Tibial nerve (tissue), 4 donors: Measurements from ENCODE around the gene PEAK3. TPM values are rescaled to one million over a fixed set of nuclear protein-coding genes. Genes with fewer than 3 reads are reported as not detected.

Experiments used
- DNase-seq, 2 donors: peaks; one replicate each; pipeline ENCODE4 v3.0.0-alpha.2; 2019; ENCODE audit warnings: low spot score in 2 of 2
- H3K27ac ChIP-seq, 4 donors: fragments of 200-600 bp; sonication (generic) in 3 of 4; one replicate each; pipeline ENCODE4 v1.5.1; 2017 to 2019; ENCODE audit warnings: mild to moderate bottlenecking in 1 of 4
- H3K27me3 ChIP-seq, 2 donors: fragments of 200-600 bp; sonication (generic) in 1 of 2; one replicate each; pipeline versions ENCODE4 v1.5.1 to v1.6.0; 2017 to 2019
- H3K36me3 ChIP-seq, 3 donors: fragments of 200-600 bp; sonication (generic); one replicate each; pipeline ENCODE4 v1.5.1; 2018 to 2019
- H3K4me1 ChIP-seq, 4 donors: fragments of 200-600 bp; sonication (generic) in 3 of 4; one replicate each; pipeline ENCODE4 v1.5.1; 2017 to 2019
- H3K4me3 ChIP-seq, 4 donors: fragments of 200-600 bp; sonication (generic) in 3 of 4; one replicate each; pipeline ENCODE4 v1.5.1; 2017 to 2019; ENCODE audit warnings: mild to moderate bottlenecking in 1 of 4, moderate library complexity in 1 of 4
- H3K9me3 ChIP-seq, 4 donors: fragments of 200-600 bp; sonication (generic) in 3 of 4; one replicate each; pipeline ENCODE4 v1.5.1; 2017 to 2019
- EP300 ChIP-seq, 2 donors: sonication (generic); formaldehyde crosslinking; IDR thresholded peaks; one replicate each; pipeline ENCODE4 v1.6.1; 2017; ENCODE audit warnings: antibody characterized with exemption in 2 of 2, mild to moderate bottlenecking in 1 of 2
- POLR2A ChIP-seq, 2 donors: fragments of 450-650 bp; IDR thresholded peaks; one replicate each; pipeline ENCODE4 v1.6.1; 2017; ENCODE audit warnings: antibody characterized with exemption in 2 of 2, mild to moderate bottlenecking in 2 of 2, moderate library complexity in 2 of 2
- WGBS, 2 donors: methylation state at CpG; one replicate each; pipeline ENCODE4 v1.1.5; 2018; 5-methylcytosine and 5-hydroxymethylcytosine counted together
- total RNA-seq, 4 donors: library from RNA; depleted of rRNA; stranded (reverse); fragments of >200 nt; gene quantifications; one replicate each; pipeline ENCODE4 v1.1.0, GENCODE V29; 2016
- TF ChIP-seq, protein P1 (sequence below), 5 experiments: fragments of 200-600 bp in 3 of 5; fragments of 450-650 bp in 2 of 5; sonication (generic) in 3 of 5; IDR thresholded peaks; one replicate each; pipeline ENCODE4 v1.5.1; 2016 to 2019; ENCODE audit warnings: antibody characterized with exemption in 5 of 5, mild to moderate bottlenecking in 3 of 5, moderate library complexity in 2 of 5

Gene PEAK3
- total RNA-seq, 4 donors from 2014 or later: 0.42 to 4.2 (median 2.2) TPM

GRCh38 chr19:2237869-2238153, 44.2 kb downstream of the PEAK3 start:
- H3K9me3 ChIP-seq: no peaks in the 10 kb centered on the region
- no peaks in the 10 kb centered on the region for H3K27me3 ChIP-seq
- H3K4me1 ChIP-seq: peaks cover 0 to 83% (median 66%) of the 10 kb centered on the region in 4 donors
- H3K36me3 ChIP-seq: peaks cover 0 to 15% (median 0%) of the 10 kb centered on the region in 3 donors
- 77 to 82% methylated on average over 6 of the region's 6 CpGs for WGBS, 2 donors
- no peak for DNase-seq
- TF ChIP-seq EP300 (IDR thresholded peaks at IDR 0.05): no peak
- TF ChIP-seq, protein P1, sequence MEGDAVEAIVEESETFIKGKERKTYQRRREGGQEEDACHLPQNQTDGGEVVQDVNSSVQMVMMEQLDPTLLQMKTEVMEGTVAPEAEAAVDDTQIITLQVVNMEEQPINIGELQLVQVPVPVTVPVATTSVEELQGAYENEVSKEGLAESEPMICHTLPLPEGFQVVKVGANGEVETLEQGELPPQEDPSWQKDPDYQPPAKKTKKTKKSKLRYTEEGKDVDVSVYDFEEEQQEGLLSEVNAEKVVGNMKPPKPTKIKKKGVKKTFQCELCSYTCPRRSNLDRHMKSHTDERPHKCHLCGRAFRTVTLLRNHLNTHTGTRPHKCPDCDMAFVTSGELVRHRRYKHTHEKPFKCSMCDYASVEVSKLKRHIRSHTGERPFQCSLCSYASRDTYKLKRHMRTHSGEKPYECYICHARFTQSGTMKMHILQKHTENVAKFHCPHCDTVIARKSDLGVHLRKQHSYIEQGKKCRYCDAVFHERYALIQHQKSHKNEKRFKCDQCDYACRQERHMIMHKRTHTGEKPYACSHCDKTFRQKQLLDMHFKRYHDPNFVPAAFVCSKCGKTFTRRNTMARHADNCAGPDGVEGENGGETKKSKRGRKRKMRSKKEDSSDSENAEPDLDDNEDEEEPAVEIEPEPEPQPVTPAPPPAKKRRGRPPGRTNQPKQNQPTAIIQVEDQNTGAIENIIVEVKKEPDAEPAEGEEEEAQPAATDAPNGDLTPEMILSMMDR (IDR thresholded peaks at IDR 0.05): no peak
- TF ChIP-seq POLR2A (IDR thresholded peaks at IDR 0.05): no peak
- peak overlapping the region in 3 of 4 donors; percentile 90 to 95 (median 94) for H3K4me3 ChIP-seq
- H3K27ac ChIP-seq: peak overlapping the region in 2 of 4 donors; percentile 98 to 99

- peak overlapping the region; percentile 72 to 95 (median 92) for H3K4me3 ChIP-seq
- H3K27ac ChIP-seq: peak overlapping the region; percentile 93 to 99 (median 98)
- H3K4me1 ChIP-seq: peaks cover 0 to 83% (median 65%) of the 10 kb centered on the region in 4 donors
- no peak for DNase-seq
- WGBS, 2 donors: 45 to 59% methylated on average over 30 to 38 of the region's 43 CpGs
- peaks cover 0 to 19% (median 0%) of the 10 kb centered on the region in 3 donors for H3K36me3 ChIP-seq
- no peaks in the 10 kb centered on the region for H3K27me3 ChIP-seq
- TF ChIP-seq, protein P1 (IDR thresholded peaks at IDR 0.05): no peak
- TF ChIP-seq POLR2A (IDR thresholded peaks at IDR 0.05): no peak
- no peaks in the 10 kb centered on the region for H3K9me3 ChIP-seq
Observed at GRCh38 chr19:2237051-2237868, 44.7 kb downstream of the PEAK3 start.

DNA sequence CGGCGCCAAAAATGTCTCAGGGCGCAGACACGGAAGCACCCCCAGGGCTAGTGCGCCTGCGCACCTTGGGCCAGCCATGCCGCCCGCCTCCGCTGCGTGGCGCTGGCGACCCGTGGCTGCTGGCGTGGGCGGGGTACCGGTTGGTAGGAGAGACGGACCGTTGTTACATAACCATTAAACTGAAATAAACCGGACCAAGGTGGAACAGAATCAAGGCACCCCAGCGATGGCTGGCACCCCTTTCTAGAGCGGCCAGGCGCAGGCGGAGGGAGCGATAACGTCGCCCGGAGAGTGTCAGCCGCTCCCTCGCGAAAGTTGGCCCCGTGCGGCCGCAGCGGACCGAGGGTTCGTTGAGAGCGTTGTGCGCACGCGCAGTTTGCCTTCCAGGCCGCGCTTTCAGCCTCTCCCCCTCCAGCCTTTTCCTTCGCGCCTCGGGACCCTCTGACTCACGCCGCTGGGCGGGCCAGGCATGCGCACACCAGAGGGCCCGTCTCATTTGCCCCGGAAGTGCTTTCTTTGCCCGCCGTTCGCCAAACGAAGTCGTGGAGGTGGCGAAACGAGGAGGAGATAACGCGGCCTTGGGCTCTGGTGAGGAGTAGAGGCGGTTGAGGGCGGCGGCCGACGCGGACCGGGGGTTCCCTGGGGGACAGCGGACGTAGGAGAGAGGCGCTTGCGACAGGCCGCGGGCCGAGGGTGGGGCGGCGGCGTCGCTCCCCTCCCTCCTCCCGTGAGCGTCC, 45.5 kb downstream of the PEAK3 start, which contains the start of the genes PLEKHJ1 and SF3A2:
TSS of gene PLEKHJ1 (minus strand) at position 16 of the 737 bp plus-strand sequence. CDS start 81 bp downstream, outside the sequence.
TSS of gene SF3A2 (plus strand) at position 511 of the 737 bp plus-strand sequence. CDS start 6,595 bp downstream, outside the sequence.
- H3K4me3 ChIP-seq: peak within 1 kb of the TSS; percentile 72 to 95 (median 92)
- TF ChIP-seq EP300 (IDR thresholded peaks at IDR 0.05) (peak; percentile 82 to 95), POLR2A (IDR thresholded peaks at IDR 0.05) (peak; percentile 65 to 78)
- TF ChIP-seq, protein P1 (IDR thresholded peaks at IDR 0.05): peak; percentile 99 to 100 (median 100)
- 0% methylated on average over 42 to 72 of the region's 80 CpGs for WGBS, 2 donors
- peaks cover 0 to 83% (median 59%) of the 10 kb centered on the region in 4 donors for H3K4me1 ChIP-seq
- DNase-seq: peak; percentile 92 to 95
- peak within 1 kb of the TSS; percentile 93 to 99 (median 98) for H3K27ac ChIP-seq
- no peaks in the 10 kb centered on the region for H3K27me3 ChIP-seq
- peaks cover 0 to 25% (median 0%) of the 10 kb centered on the region in 3 donors for H3K36me3 ChIP-seq
- no peaks in the 10 kb centered on the region for H3K9me3 ChIP-seq

- H3K36me3 ChIP-seq: peaks cover 0 to 30% (median 0%) of the 10 kb centered on the region in 3 donors
- peak overlapping the region; percentile 72 to 95 (median 92) for H3K4me3 ChIP-seq
- WGBS, 2 donors: 0% methylated on average over 13 of the region's 28 CpGs; no CpG with 5 or more reads in 1 of the 2 donors
- H3K9me3 ChIP-seq: no peaks in the 10 kb centered on the region
- H3K27me3 ChIP-seq: no peaks in the 10 kb centered on the region
- peaks cover 0 to 83% (median 54%) of the 10 kb centered on the region in 4 donors for H3K4me1 ChIP-seq
- no peak for DNase-seq
- TF ChIP-seq POLR2A (IDR thresholded peaks at IDR 0.05) (no peak), EP300 (IDR thresholded peaks at IDR 0.05) (no peak)
- TF ChIP-seq, protein P1 (IDR thresholded peaks at IDR 0.05): no peak
- peak overlapping the region; percentile 93 to 99 (median 98) for H3K27ac ChIP-seq
Observed at GRCh38 chr19:2236064-2236313, 46.0 kb downstream of the PEAK3 start.
